Activated CD8-positive, alpha-beta memory T cell treated with anti-CD3 and anti-CD28 coated beads, Interleukin-2, amount 10 ng/mL, durations not matched to agents 7 days and 5 days (primary cell): ENCODE measurements around the gene CCL27. TPM values are rescaled to one million over a fixed set of nuclear protein-coding genes. Genes with fewer than 3 reads are reported as not detected.

Experiments used
- ATAC-seq: fragments of 150-1000 bp; cut with Tn5 transposase; one replicate; pipeline ENCODE4 v1.10.0; 2021; ENCODE audit warnings: moderate library complexity
- CTCF ChIA-PET: fragments of 350-600 bp; sonication (Branson Sonifier 250); formaldehyde crosslinking; loops from one replicate; lab custom pipeline; 2021; ENCODE audit warnings: antibody characterized with exemption; lab: Charles Lee
- DNase-seq: peaks from one replicate; pipeline ENCODE4 v3.0.0-alpha.2; 2020
- H3K27ac Mint-ChIP-seq: one replicate; pipeline ENCODE4 v1.8.0; 2021; ENCODE audit warnings: mild to moderate bottlenecking, mixed read lengths
- H3K27me3 Mint-ChIP-seq: one replicate; pipeline ENCODE4 v1.8.0; 2021; ENCODE audit warnings: mixed read lengths
- H3K36me3 Mint-ChIP-seq: one replicate; pipeline ENCODE4 v1.8.0; 2021; ENCODE audit warnings: mild to moderate bottlenecking, mixed read lengths
- H3K4me1 Mint-ChIP-seq: one replicate; pipeline ENCODE4 v1.8.0; 2021; ENCODE audit warnings: mixed read lengths
- H3K4me3 Mint-ChIP-seq: one replicate; pipeline ENCODE4 v1.8.0; 2021; ENCODE audit warnings: mild to moderate bottlenecking, moderate library complexity, mixed read lengths
- H3K9me3 Mint-ChIP-seq: one replicate; pipeline ENCODE4 v1.8.0; 2022; ENCODE audit warnings: low read depth, mixed read lengths
- total RNA-seq, 2 experiments: library from RNA; stranded (reverse); gene quantifications; one replicate each; pipeline ENCODE4 v1.2.3, GENCODE V29; 2021

CCL27 gene
- total RNA-seq, 2 experiments from 2014 or later = not detected

GRCh38 chr9:34669809-34670562 lies 7.5 kb upstream of the CCL27 start:
- no peak for DNase-seq
- CTCF ChIA-PET = interaction anchor here (1.9 kb wide), 1 partner anchor 31 kb away, joined by 14 read pairs; no protein-coding TSS in a partner anchor
- Mint-ChIP-seq H3K27ac (no peak overlapping the region), H3K4me1 (peaks cover 5% of the 10 kb centered on the region), H3K36me3 (peaks cover 23% of the 10 kb centered on the region), H3K27me3 (no peaks in the 10 kb centered on the region), H3K4me3 (no peak overlapping the region), H3K9me3 (peaks cover 3% of the 10 kb centered on the region)
- ATAC-seq = no peak

GRCh38 chr9:34665381-34666250 lies 3.2 kb upstream of the CCL27 start:
- CTCF ChIA-PET = interaction anchor here (0.6 to 10.8 kb wide), 8 partner anchors 9 to 53 kb away, joined by 3 to 124 read pairs (median 6); partner anchors contain the start of genes DCTN3, GALT, IL11RA and RPP25L
- Mint-ChIP-seq H3K4me1 (peaks cover 29% of the 10 kb centered on the region), H3K36me3 (peaks cover 23% of the 10 kb centered on the region), H3K4me3 (peak overlapping the region; percentile 80), H3K27me3 (no peaks in the 10 kb centered on the region), H3K27ac (peak overlapping the region; percentile 90), H3K9me3 (peaks cover 3% of the 10 kb centered on the region)
- DNase-seq = peak; percentile 94
- ATAC-seq = peak; percentile 83

GRCh38 chr9:34665067-34665380 lies 2.6 kb upstream of the CCL27 start:
- CTCF ChIA-PET = interaction anchor here (0.6 to 10.8 kb wide), 9 partner anchors 9 to 53 kb away, joined by 3 to 124 read pairs (median 5); partner anchors contain the start of genes DCTN3, GALT, IL11RA and RPP25L
- peaks cover 29% of the 10 kb centered on the region for H3K4me1 Mint-ChIP-seq
- H3K27ac Mint-ChIP-seq = peak overlapping the region; percentile 90
- ATAC-seq (no peak), DNase-seq (no peak)
- H3K4me3 Mint-ChIP-seq = peak overlapping the region; percentile 80
- H3K9me3 Mint-ChIP-seq = peaks cover 3% of the 10 kb centered on the region
- H3K27me3 Mint-ChIP-seq = no peaks in the 10 kb centered on the region
- H3K36me3 Mint-ChIP-seq = peaks cover 18% of the 10 kb centered on the region

- Mint-ChIP-seq H3K4me1 (peaks cover 29% of the 10 kb centered on the region), H3K36me3 (peaks cover 15% of the 10 kb centered on the region), H3K4me3 (peak overlapping the region; percentile 80), H3K27me3 (no peaks in the 10 kb centered on the region), H3K9me3 (peaks cover 3% of the 10 kb centered on the region), H3K27ac (peak overlapping the region; percentile 90)
- CTCF ChIA-PET = interaction anchor here (0.6 to 10.8 kb wide), 10 partner anchors 8 to 52 kb away, joined by 3 to 124 read pairs (median 6); partner anchors contain the start of genes DCTN3, GALT, IL11RA and RPP25L
- DNase-seq (peak; percentile 90), ATAC-seq (peak; percentile 56)
These were observed 2.0 kb upstream of the CCL27 start for GRCh38 chr9:34664281-34665066.

- CTCF ChIA-PET = interaction anchor here (0.6 to 10.8 kb wide), 5 partner anchors 12 to 39 kb away, joined by 3 to 124 read pairs (median 52); partner anchors contain the start of genes GALT, IL11RA and SIGMAR1
- ATAC-seq = no peak
- no peaks in the 10 kb centered on the region for H3K27me3 Mint-ChIP-seq
- no peak for DNase-seq
- H3K4me1 Mint-ChIP-seq = peaks cover 29% of the 10 kb centered on the region
- no peaks in the 10 kb centered on the region for H3K9me3 Mint-ChIP-seq
- H3K36me3 Mint-ChIP-seq = peaks cover 5% of the 10 kb centered on the region
- H3K4me3 Mint-ChIP-seq = no peak overlapping the region
- peak overlapping the region; percentile 70 for H3K27ac Mint-ChIP-seq
These were observed 797 bp upstream of the CCL27 start for GRCh38 chr9:34663303-34663605.

GRCh38 chr9:34659592-34660253 lies 2.7 kb downstream of the CCL27 start:
- CTCF ChIA-PET = interaction anchor here (10.8 kb wide), 1 partner anchor 11 kb away, joined by 124 read pairs; the partner anchor contains the start of genes GALT and IL11RA
- Mint-ChIP-seq H3K27ac (no peak overlapping the region), H3K27me3 (no peaks in the 10 kb centered on the region), H3K4me1 (peaks cover 23% of the 10 kb centered on the region), H3K36me3 (no peaks in the 10 kb centered on the region), H3K4me3 (no peak overlapping the region), H3K9me3 (no peaks in the 10 kb centered on the region)
- ATAC-seq = no peak
- DNase-seq = no peak

- ATAC-seq (no peak), DNase-seq (no peak)
- H3K27ac Mint-ChIP-seq = no peak overlapping the region
- CTCF ChIA-PET = interaction anchor here (10.8 kb wide), 1 partner anchor 10 kb away, joined by 124 read pairs; the partner anchor contains the start of genes GALT and IL11RA
- no peaks in the 10 kb centered on the region for H3K27me3 Mint-ChIP-seq
- peaks cover 10% of the 10 kb centered on the region for H3K4me1 Mint-ChIP-seq
- no peaks in the 10 kb centered on the region for H3K36me3 Mint-ChIP-seq
- H3K4me3 Mint-ChIP-seq = no peak overlapping the region
- no peaks in the 10 kb centered on the region for H3K9me3 Mint-ChIP-seq
These were observed 4.0 kb downstream of the CCL27 start for GRCh38 chr9:34658461-34658860.

GRCh38 chr9:34656992-34657391 lies 5.5 kb downstream of the CCL27 start:
- no peaks in the 10 kb centered on the region for H3K27me3 Mint-ChIP-seq
- CTCF ChIA-PET = interaction anchor here (1.1 to 10.8 kb wide), 3 partner anchors 8 to 23 kb away, joined by 3 to 124 read pairs (median 4); partner anchors contain the start of genes GALT and IL11RA
- no peaks in the 10 kb centered on the region for H3K9me3 Mint-ChIP-seq
- no peak for DNase-seq
- peaks cover 10% of the 10 kb centered on the region for H3K4me1 Mint-ChIP-seq
- no peak overlapping the region for H3K27ac Mint-ChIP-seq
- ATAC-seq = no peak
- no peaks in the 10 kb centered on the region for H3K36me3 Mint-ChIP-seq
- no peak overlapping the region for H3K4me3 Mint-ChIP-seq

GRCh38 chr9:34655394-34655793 lies 7.1 kb downstream of the CCL27 start:
- no peaks in the 10 kb centered on the region for H3K9me3 Mint-ChIP-seq
- H3K4me1 Mint-ChIP-seq = peaks cover 10% of the 10 kb centered on the region
- H3K36me3 Mint-ChIP-seq = no peaks in the 10 kb centered on the region
- no peak overlapping the region for H3K4me3 Mint-ChIP-seq
- no peak for ATAC-seq
- H3K27ac Mint-ChIP-seq = no peak overlapping the region
- H3K27me3 Mint-ChIP-seq = no peaks in the 10 kb centered on the region
- DNase-seq = no peak
- CTCF ChIA-PET = interaction anchor here (10.8 kb wide), 1 partner anchor 7 kb away, joined by 124 read pairs; the partner anchor contains the start of genes GALT and IL11RA

- H3K27ac Mint-ChIP-seq = no peak overlapping the region
- DNase-seq = no peak
- H3K4me3 Mint-ChIP-seq = no peak overlapping the region
- ATAC-seq = no peak
- peaks cover 10% of the 10 kb centered on the region for H3K4me1 Mint-ChIP-seq
- CTCF ChIA-PET = no interaction called here
- peaks cover 4% of the 10 kb centered on the region for H3K36me3 Mint-ChIP-seq
- H3K9me3 Mint-ChIP-seq = no peaks in the 10 kb centered on the region
- no peaks in the 10 kb centered on the region for H3K27me3 Mint-ChIP-seq
These were observed 8.0 kb downstream of the CCL27 start for GRCh38 chr9:34654323-34655051.

- H3K27ac Mint-ChIP-seq = no peak overlapping the region
- H3K4me3 Mint-ChIP-seq = no peak overlapping the region
- DNase-seq = no peak
- H3K27me3 Mint-ChIP-seq = no peaks in the 10 kb centered on the region
- no peak for ATAC-seq
- peaks cover 11% of the 10 kb centered on the region for H3K36me3 Mint-ChIP-seq
- CTCF ChIA-PET = interaction anchor here (1.2 to 10.7 kb wide), 2 partner anchors 7 to 9 kb away, joined by 3 to 124 read pairs; partner anchors contain the start of gene CCL27
- no peaks in the 10 kb centered on the region for H3K9me3 Mint-ChIP-seq
- peaks cover 13% of the 10 kb centered on the region for H3K4me1 Mint-ChIP-seq
These were observed 9.0 kb downstream of the CCL27 start for GRCh38 chr9:34653151-34654072.
